Bronchial epithelial cell (primary cell): Measurements from ENCODE around the gene LTBP3. TPM values are rescaled to one million over a fixed set of nuclear protein-coding genes. Genes with fewer than 3 reads are reported as not detected.

Experiments
- DNase-seq: peaks from one replicate; pipeline ENCODE4 v3.0.0-alpha.2; 2010; ENCODE audit warnings: low read depth
- FAIRE-seq: peaks from 2 replicates; lab custom pipeline; 2011; peaks lifted over from hg19 to GRCh38; lab: Jason Lieb, UNC
- H3K27me3 ChIP-seq: 2 replicates; pipeline ENCODE4 v1.5.1; 2011; ENCODE audit warnings: low read length; ENCODE audit not compliant: control insufficient read depth, insufficient read depth
- H3K36me3 ChIP-seq: 2 replicates; pipeline ENCODE4 v1.5.1; 2011; ENCODE audit warnings: low read length; ENCODE audit not compliant: control insufficient read depth, insufficient read depth
- H3K4me3 ChIP-seq: 2 replicates; pipeline ENCODE4 v1.5.1; 2011; ENCODE audit warnings: mild to moderate bottlenecking, low read depth, low read length, control low read depth
- total RNA-seq: library from RNA; depleted of rRNA; stranded (reverse); fragments of >200 nt; gene quantifications from 2 replicates; pipeline ENCODE4 v1.2.1, GENCODE V29; 2014
- TF ChIP-seq, protein P1 (sequence below): IDR thresholded peaks from 2 replicates; pipeline ENCODE4 v1.5.1; 2011; ENCODE audit warnings: mild to moderate bottlenecking, moderate library complexity, low read length, control low read depth, inconsistent platforms; ENCODE audit not compliant: insufficient read depth, severe bottlenecking

The LTBP3 gene
- total RNA-seq, 1 donor from 2014 or later, result 35.0 TPM

DNA sequence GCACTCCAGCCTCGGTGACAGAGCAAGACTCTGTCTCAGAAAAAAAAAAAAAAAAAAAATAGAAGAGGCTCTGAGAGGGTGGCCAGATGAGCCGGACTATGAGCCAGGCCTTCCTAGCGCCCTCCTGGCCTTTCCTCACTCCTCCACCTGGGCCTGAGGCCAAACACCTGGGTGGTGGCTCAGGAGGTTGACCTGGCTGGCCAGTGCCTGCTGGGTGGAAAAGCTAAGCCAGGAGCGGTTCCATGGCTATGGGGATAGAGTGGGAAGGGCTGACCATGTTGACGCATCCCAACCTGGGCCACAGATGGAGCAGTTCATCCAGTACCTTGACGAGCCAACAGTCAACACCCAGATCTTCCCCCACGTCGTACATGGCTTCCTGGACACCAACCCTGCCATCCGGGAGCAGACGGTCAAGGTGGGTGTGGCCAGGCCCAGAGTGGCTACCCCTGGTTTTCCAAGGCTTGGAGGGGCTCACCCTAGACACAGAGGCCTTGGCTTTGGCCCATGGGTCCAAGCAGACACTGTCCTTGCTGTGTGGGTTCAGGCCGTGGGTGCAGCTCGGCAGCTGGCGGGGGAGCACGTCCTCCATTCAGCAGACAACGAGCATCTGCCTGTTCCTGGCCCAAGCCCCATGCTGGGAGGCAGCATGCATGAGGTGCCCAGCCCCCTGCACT is 25.6 kb downstream of the LTBP3 start:
- no peak overlapping the region for H3K4me3 ChIP-seq
- FAIRE-seq (no peak), DNase-seq (no peak)
- no peaks in the 10 kb centered on the region for H3K27me3 ChIP-seq
- TF ChIP-seq, protein P1, sequence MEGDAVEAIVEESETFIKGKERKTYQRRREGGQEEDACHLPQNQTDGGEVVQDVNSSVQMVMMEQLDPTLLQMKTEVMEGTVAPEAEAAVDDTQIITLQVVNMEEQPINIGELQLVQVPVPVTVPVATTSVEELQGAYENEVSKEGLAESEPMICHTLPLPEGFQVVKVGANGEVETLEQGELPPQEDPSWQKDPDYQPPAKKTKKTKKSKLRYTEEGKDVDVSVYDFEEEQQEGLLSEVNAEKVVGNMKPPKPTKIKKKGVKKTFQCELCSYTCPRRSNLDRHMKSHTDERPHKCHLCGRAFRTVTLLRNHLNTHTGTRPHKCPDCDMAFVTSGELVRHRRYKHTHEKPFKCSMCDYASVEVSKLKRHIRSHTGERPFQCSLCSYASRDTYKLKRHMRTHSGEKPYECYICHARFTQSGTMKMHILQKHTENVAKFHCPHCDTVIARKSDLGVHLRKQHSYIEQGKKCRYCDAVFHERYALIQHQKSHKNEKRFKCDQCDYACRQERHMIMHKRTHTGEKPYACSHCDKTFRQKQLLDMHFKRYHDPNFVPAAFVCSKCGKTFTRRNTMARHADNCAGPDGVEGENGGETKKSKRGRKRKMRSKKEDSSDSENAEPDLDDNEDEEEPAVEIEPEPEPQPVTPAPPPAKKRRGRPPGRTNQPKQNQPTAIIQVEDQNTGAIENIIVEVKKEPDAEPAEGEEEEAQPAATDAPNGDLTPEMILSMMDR, result no peak
- H3K36me3 ChIP-seq, result peaks cover 39% of the 10 kb centered on the region

DNA sequence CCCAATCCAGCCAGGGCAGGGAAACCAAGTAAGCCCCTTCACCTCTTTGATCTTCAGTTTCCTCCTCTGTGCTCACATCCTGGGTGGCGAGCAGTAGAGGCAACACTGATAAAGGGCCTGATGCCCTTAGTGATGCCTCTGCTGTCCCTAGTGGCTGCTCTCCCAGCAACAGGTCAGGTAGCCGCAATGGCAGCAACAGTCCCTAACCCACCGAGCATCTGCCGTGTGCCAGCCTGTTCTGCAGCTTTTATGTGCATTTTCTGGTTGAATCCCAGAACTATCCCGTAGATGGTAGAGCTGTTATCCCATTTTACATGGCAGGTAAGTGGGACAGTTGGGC is 28.0 kb downstream of the LTBP3 start:
- H3K4me3 ChIP-seq, result no peak overlapping the region
- peak; percentile 76 for FAIRE-seq
- DNase-seq, result no peak
- TF ChIP-seq, protein P1, result peak; percentile 34
- H3K36me3 ChIP-seq, result peaks cover 39% of the 10 kb centered on the region
- no peaks in the 10 kb centered on the region for H3K27me3 ChIP-seq

DNA sequence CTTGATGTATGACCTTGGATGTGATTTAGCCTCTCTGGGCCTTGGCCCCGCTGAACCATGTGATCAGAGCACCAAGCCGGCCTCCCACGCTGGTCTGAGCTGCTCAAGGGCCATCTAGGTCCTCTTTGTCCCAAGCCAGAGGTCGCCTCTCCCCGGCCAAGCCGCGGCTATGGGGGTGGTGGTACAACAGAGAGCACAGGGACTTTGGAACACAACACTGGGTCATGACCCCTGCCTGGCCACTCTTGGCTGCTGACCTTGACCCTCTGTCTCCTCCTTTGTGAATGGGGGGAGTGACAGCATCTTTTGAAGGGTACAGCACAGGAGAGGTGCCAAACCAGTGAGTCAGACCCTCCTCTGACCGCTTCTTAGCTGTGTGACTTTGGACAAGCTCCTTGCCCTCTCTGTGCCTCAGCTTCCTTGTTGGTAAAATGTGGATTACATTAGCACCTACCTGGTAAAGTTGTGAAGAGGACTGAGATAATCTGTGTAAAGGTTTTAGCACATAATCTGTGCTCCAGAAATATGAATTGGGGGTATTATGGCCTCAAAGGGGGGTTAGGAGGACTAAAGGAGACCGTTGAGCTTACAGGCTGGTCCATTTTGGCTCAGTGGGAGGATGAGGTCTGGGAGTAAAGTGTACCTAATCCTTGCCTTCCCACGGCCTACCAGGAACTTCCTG is 28.5 kb downstream of the LTBP3 start:
- no peak for DNase-seq
- FAIRE-seq, result peak; percentile 18
- TF ChIP-seq, protein P1, result no peak
- H3K27me3 ChIP-seq, result no peaks in the 10 kb centered on the region
- no peak overlapping the region for H3K4me3 ChIP-seq
- H3K36me3 ChIP-seq, result peaks cover 39% of the 10 kb centered on the region

DNA sequence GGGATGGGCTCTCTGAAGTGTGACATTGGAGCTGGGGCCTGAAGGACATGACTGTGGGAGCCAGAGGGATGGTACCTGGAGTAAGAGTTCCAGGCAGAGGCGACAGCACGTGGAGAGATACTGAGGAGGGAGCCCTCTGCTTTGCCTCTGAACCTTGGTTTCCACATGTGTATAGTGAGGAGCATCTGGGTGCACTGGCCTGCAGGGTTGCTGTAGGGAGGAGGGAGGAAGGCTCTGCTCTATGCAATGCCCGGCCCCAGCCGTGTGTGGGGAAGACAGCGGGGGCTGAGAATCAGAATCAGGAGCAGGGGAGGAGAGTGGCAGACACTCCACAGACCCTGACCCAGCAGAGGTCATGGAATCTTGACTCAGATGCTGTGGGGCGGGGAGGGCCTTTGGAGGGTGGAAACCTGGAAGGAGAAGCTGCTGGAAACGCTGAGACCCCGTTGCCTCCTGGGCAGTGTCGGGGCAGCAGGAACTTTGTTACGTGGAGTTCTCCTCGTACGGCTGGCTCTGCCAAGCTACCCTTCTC is 29.3 kb downstream of the LTBP3 start:
- Histone ChIP-seq H3K27me3 (no peaks in the 10 kb centered on the region), H3K4me3 (no peak overlapping the region), H3K36me3 (peaks cover 39% of the 10 kb centered on the region)
- no peak for DNase-seq
- TF ChIP-seq, protein P1, result no peak
- peak; percentile 23 for FAIRE-seq

DNA sequence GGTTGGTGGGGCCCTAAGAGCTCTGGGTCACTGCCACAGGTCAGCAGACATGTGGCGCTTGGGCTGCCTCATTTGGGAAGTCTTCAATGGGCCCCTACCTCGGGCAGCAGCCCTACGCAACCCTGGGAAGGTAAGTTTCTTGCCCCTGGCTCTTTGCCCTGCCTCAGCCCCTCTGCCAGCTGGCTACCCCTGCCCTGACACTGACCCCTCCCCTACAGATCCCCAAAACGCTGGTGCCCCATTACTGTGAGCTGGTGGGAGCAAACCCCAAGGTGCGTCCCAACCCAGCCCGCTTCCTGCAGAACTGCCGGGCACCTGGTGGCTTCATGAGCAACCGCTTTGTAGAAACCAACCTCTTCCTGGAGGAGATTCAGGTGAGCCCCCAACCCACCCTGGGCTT is 31.4 kb downstream of the LTBP3 start:
- Histone ChIP-seq H3K27me3 (no peaks in the 10 kb centered on the region), H3K36me3 (peaks cover 32% of the 10 kb centered on the region), H3K4me3 (no peak overlapping the region)
- FAIRE-seq (no peak), DNase-seq (no peak)
- TF ChIP-seq, protein P1, result no peak
